ENCODE results near the gene BRME1. TPM values are rescaled to one million over a fixed set of nuclear protein-coding genes. Genes with fewer than 3 reads are reported as not detected.

BRME1 gene
- total RNA-seq, 2 donors from 2014 or later: 0.28 to 0.70 TPM

DNA sequence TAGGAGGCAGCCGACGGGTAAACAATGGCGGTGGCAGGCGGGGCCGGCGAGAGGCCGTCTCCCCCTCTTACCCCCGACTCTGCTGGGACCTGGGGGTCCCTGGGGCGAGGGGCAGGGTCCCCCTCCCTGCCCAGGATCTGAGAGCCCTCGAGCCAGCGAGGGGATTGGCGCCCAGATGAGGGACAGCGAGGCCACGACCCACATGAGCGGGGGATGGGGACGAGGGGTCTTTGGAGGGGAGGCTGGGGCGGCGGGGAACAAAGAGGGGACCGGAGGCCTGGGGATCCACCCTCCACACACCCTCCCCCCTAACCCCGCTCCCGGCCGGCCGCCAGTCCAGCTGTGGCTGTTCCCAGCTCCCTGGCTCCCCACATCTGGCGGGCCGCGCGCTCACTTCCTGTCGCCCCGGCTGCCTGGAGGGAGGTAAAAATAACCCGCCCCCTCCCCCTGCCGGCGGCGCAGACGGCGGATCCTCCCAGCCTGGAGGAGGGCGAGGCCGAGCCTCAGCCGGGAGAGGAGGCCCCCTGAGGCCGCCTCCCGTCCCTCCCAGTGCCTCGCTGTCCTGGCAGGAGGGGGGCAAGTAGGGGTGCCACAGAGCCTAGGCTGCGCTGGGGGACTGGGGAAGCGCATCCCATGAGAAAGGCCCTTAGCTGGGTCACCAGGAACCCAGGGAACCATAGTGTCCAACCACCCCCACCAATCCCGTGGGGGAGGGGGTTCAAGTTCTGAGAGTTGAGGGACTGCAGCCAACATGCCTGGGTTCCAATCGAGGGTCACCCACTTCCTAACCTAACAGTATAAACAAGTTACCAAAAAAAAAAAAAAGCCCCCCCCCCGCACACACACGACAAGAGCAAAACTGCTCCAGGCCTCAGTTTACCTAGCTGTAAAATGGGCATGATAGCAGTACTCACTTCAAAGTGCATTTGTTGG, 58.2 kb downstream of the BRME1 start:
- Histone ChIP-seq H3K4me3 (peak overlapping the region; percentile 51 to 61), H3K36me3 (no peaks in the 10 kb centered on the region), H3K4me1 (peaks cover 0 to 77% of the 10 kb centered on the region in 2 donors), H3K27me3 (no peaks in the 10 kb centered on the region), H3K27ac (peak overlapping the region; percentile 98 to 100), H3K9me3 (no peaks in the 10 kb centered on the region)
- TF ChIP-seq, protein P1, sequence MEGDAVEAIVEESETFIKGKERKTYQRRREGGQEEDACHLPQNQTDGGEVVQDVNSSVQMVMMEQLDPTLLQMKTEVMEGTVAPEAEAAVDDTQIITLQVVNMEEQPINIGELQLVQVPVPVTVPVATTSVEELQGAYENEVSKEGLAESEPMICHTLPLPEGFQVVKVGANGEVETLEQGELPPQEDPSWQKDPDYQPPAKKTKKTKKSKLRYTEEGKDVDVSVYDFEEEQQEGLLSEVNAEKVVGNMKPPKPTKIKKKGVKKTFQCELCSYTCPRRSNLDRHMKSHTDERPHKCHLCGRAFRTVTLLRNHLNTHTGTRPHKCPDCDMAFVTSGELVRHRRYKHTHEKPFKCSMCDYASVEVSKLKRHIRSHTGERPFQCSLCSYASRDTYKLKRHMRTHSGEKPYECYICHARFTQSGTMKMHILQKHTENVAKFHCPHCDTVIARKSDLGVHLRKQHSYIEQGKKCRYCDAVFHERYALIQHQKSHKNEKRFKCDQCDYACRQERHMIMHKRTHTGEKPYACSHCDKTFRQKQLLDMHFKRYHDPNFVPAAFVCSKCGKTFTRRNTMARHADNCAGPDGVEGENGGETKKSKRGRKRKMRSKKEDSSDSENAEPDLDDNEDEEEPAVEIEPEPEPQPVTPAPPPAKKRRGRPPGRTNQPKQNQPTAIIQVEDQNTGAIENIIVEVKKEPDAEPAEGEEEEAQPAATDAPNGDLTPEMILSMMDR (IDR thresholded peaks at IDR 0.05): peak in 1 of 2 donors; percentile 53
- DNase-seq (ENCODE audit: low spot score): peak; percentile 94

DNA sequence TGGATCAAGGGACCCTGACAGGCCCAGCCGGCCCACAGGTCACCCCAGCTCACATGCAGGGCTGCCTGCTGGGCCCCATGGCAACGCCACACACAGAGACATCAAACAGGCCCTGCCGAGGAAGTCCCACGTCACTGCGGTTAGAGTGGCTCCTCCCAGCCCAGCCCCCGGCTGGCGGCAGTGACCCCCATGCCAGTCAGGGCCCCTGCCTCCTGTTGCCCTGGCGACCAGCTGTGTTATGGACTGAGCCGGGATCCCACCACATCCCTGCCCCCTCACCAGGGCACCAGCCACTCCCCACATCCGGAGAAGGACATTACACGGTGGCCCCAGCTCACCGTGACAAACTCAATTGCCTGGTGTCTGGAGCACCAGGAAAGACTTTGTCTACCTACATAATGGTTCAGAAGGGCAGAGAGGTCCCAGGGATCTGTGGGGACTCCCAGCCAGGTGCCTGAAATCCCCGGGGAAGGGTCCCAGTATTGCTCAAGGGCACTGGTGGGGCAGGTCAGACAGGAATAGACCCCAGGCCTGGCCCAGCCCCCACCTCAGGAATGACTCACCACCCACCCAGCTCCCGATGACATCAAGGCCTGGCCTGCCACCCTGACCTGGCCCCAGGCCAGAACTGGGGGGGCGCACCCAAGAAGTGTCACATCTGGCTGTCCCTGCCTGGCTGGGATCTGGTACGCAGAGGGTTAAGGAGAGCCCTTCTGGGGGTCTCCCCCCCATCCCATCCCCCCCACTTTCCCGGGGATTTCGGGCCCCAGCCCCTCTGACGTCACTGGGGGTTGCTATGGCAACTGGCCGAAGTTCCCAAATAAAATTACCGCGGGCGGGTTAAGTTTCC, 59.1 kb downstream of the BRME1 start:
- H3K27ac ChIP-seq: peak overlapping the region; percentile 98 to 100
- no peaks in the 10 kb centered on the region for H3K36me3 ChIP-seq
- H3K27me3 ChIP-seq: no peaks in the 10 kb centered on the region
- peaks cover 0 to 69% of the 10 kb centered on the region in 2 donors for H3K4me1 ChIP-seq
- TF ChIP-seq, protein P1 (IDR thresholded peaks at IDR 0.05): no peak
- no peaks in the 10 kb centered on the region for H3K9me3 ChIP-seq
- DNase-seq (ENCODE audit: low spot score): peak; percentile 96
- H3K4me3 ChIP-seq: peak overlapping the region; percentile 51 to 61

DNA sequence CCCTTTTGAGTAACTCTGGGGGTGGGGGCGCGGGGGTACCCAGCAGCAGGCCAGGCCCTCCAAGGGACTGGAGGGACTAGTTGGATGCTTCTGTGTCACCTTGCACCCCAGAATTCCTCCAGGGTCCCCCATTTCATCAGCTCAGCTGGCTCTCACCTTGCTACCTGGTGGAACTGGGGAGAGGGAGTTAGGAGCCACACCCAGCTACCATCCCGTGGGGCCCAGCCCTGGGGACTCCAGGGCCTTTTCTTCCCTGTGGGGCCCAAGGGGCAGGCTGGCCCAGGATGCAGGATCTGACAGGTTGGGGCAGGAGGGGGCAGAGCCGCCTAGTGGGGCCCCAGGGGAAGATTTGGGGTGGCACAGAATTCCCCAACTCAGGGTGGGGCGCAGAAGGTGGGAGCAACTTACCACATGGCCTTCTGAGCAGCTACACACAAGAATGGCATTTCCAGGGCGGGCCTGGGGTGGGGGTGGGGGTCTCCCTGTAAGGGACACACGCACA, 61.7 kb downstream of the BRME1 start:
- H3K4me3 ChIP-seq: no peak overlapping the region
- H3K4me1 ChIP-seq: peaks cover 0 to 66% of the 10 kb centered on the region in 2 donors
- TF ChIP-seq, protein P1 (IDR thresholded peaks at IDR 0.05): no peak
- peak overlapping the region; percentile 98 to 100 for H3K27ac ChIP-seq
- H3K27me3 ChIP-seq: no peaks in the 10 kb centered on the region
- H3K36me3 ChIP-seq: no peaks in the 10 kb centered on the region
- H3K9me3 ChIP-seq: no peaks in the 10 kb centered on the region
- DNase-seq (ENCODE audit: low spot score): no peak

DNA sequence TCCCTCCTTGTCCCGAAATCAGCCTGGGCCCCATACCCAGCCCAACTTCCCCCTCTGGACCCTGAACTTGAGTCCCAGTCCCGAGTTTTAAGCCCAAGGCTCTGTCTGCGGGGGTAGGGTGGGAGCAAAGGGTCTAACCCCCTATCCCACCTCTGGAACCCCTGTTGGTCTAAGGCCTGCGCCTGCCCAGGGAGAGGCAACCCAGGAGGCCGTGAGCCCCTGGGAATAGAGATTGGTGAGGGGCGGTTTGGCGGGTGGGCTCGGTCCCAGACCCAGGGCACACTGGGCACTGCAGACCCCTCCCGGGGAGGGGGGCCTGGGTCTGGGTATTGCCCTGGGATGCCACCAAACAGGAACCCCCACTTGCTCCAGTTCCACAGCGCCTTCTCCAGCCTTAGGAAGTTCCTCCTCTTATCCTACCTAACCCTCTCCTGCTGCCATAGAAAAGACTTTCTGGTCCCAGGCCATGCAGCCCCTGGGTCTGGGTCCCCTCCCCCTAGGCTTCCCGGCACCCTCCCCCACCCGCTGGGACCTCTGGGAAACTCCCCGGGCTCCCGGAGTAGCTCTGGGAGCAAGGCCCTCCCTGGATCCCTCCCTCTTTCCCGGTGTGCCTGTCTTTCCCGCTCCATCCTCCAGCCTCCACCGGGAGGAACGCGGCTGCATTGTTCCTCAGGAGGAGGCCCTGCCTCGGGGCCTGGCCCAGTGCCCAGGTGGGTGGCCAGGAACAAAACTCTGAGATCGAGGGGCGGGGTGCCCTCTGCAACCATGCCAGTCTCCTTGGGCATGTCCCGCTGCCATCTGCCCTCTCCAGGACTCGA, 62.6 kb downstream of the BRME1 start:
- Histone ChIP-seq H3K27ac (peak overlapping the region; percentile 98 to 100), H3K9me3 (no peaks in the 10 kb centered on the region), H3K4me1 (peaks cover 0 to 66% of the 10 kb centered on the region in 2 donors), H3K4me3 (peak overlapping the region; percentile 99 to 100), H3K27me3 (no peaks in the 10 kb centered on the region), H3K36me3 (peaks cover 7% of the 10 kb centered on the region)
- TF ChIP-seq, protein P1 (IDR thresholded peaks at IDR 0.05): no peak
- no peak for DNase-seq (ENCODE audit: low spot score)

Data from right atrium auricular region (tissue), 2 donors.